C4-2B (cell line): Measurements from ENCODE around the gene NDC1.

Experiments
- CTCF ChIP-seq: fragments of 450-650 bp; conservative IDR thresholded peaks from 2 replicates; pipeline ENCODE4 v1.5.1; 2017; ENCODE audit warnings: mild to moderate bottlenecking
- ZFX ChIP-seq: fragments of 450-650 bp; IDR thresholded peaks from 2 replicates; pipeline ENCODE4 v1.6.1; 2017

- peak; percentile 92 for TF ChIP-seq CTCF
- no peak for TF ChIP-seq ZFX
These were observed 22.9 kb upstream of the NDC1 start for GRCh38 chr1:53860967-53861411.
